A549 (cell line): ENCODE results near the gene AQP2. TPM values are rescaled to one million over a fixed set of nuclear protein-coding genes. Genes with fewer than 3 reads are reported as not detected.

Source experiments
- ATAC-seq, 2 experiments: fragments of 200-7000 bp in 1 of 2; fragments of >200 bp in 1 of 2; cut with Nextera tagmentation in 1 of 2; cut with Tn5 transposase in 1 of 2; 3 replicates each; pipeline versions ENCODE4 v1.8.0 to v1.9.1; 2018 to 2020; ENCODE audit warnings: mild to moderate bottlenecking in 1 of 2, moderate library complexity in 1 of 2
- CTCF ChIA-PET: fragments of 300-600 bp; sonication (Branson Sonifier 250); formaldehyde crosslinking; extraction: SDS; loops from one replicate; lab custom pipeline; 2021; ENCODE audit warnings: antibody characterized with exemption, inconsistent platforms; lab: Yijun Ruan, JAX
- POLR2A ChIA-PET: fragments of 350-600 bp; formaldehyde crosslinking; extraction: SDS; loops from one replicate; lab custom pipeline; 2021; ENCODE audit warnings: antibody characterized with exemption, inconsistent platforms; lab: Yijun Ruan, JAX
- DNase-seq, 2 experiments: peaks; one replicate each; pipeline versions ENCODE4 v3.0.0 to v3.0.0-alpha.2; 2011 to 2016; ENCODE audit warnings: low read depth in 1 of 2, low spot score in 1 of 2
- FAIRE-seq: peaks from 2 replicates; lab custom pipeline; 2011; peaks lifted over from hg19 to GRCh38; lab: Jason Lieb, UNC
- H3K27ac ChIP-seq, 2 experiments: fragments of >200 bp; sonication (Bioruptor Twin); formaldehyde crosslinking; 3 replicates each; pipeline ENCODE4 v1.5.1; 2016 to 2017
- H3K4me1 ChIP-seq: fragments of >200 bp; sonication (Bioruptor Twin); formaldehyde crosslinking; 3 replicates; pipeline ENCODE4 v1.6.1; 2016
- H3K4me2 ChIP-seq: fragments of >200 bp; sonication (Bioruptor Twin); formaldehyde crosslinking; 3 replicates; pipeline ENCODE4 v1.6.1; 2016
- H3K4me3 ChIP-seq: fragments of >200 bp; sonication (Bioruptor Twin); formaldehyde crosslinking; 3 replicates; pipeline ENCODE4 v1.5.1; 2016
- H3K9me3 ChIP-seq: fragments of >200 bp; sonication (Bioruptor Twin); formaldehyde crosslinking; 3 replicates; pipeline ENCODE4 v1.6.1; 2016
- BCL3 ChIP-seq: fragments of >200 bp; sonication (Bioruptor Twin); formaldehyde crosslinking; IDR thresholded peaks from 3 replicates; pipeline ENCODE4 v1.6.1; 2016
- CBX8 ChIP-seq: fragments of 200-600 bp; sonication (generic); IDR thresholded peaks from 2 replicates; pipeline ENCODE4 v1.6.1; 2016
- CTCF ChIP-seq: fragments of >200 bp; sonication (Bioruptor Twin); formaldehyde crosslinking; IDR thresholded peaks from 3 replicates; pipeline ENCODE4 v1.5.1; 2016
- EHMT2 ChIP-seq: fragments of 200-600 bp; sonication (generic); IDR thresholded peaks from 2 replicates; pipeline ENCODE4 v1.6.1; 2016; ENCODE audit warnings: antibody characterized with exemption, low read depth, mild to moderate bottlenecking, moderate library complexity
- EP300 ChIP-seq, 2 experiments: fragments of >200 bp; sonication (Bioruptor Twin); formaldehyde crosslinking; IDR thresholded peaks; 2 replicates in 1 of 2; 3 replicates in 1 of 2; pipeline ENCODE4 v1.6.1; 2016 to 2017
- FOSB ChIP-seq: fragments of 250-450 bp; sonication (Bioruptor Pico); IDR thresholded peaks from 2 replicates; pipeline ENCODE4 v1.5.0; 2020; ENCODE audit warnings: mild to moderate bottlenecking, moderate library complexity
- FOSL2 ChIP-seq, 2 experiments: fragments of 450-650 bp in 1 of 2; fragments of >200 bp in 1 of 2; sonication (Bioruptor Twin) in 1 of 2; formaldehyde crosslinking; IDR thresholded peaks; 2 replicates each; pipeline versions ENCODE4 v1.5.0 to v1.6.1; 2016 to 2020; ENCODE audit warnings: mild to moderate bottlenecking in 1 of 2, moderate library complexity in 1 of 2
- HES2 ChIP-seq: fragments of >200 bp; sonication (Bioruptor Twin); formaldehyde crosslinking; IDR thresholded peaks from 2 replicates; pipeline ENCODE4 v1.6.1; 2016
- HMGXB4 ChIP-seq: fragments of 250-450 bp; sonication (Bioruptor Pico); IDR thresholded peaks from 2 replicates; pipeline ENCODE4 v1.5.0; 2021; ENCODE audit warnings: mild to moderate bottlenecking, moderate library complexity, borderline replicate concordance
- HOXB5 ChIP-seq: fragments of 250-450 bp; sonication (Bioruptor Pico); IDR thresholded peaks from 2 replicates; pipeline ENCODE4 v1.5.0; 2020; ENCODE audit warnings: mild to moderate bottlenecking, moderate library complexity
- JUN ChIP-seq, 2 experiments: fragments of >200 bp; sonication (Bioruptor Twin); formaldehyde crosslinking; IDR thresholded peaks; 2 replicates in 1 of 2; 3 replicates in 1 of 2; pipeline ENCODE4 v1.6.1; 2016 to 2017
- MYC ChIP-seq: IDR thresholded peaks from 2 replicates; pipeline ENCODE4 v1.6.1; 2012; ENCODE audit warnings: mild to moderate bottlenecking, inconsistent platforms, low read length, improper control_type of control experiment, borderline replicate concordance
- NR3C1 ChIP-seq: fragments of >200 bp; sonication (Bioruptor Twin); formaldehyde crosslinking; IDR thresholded peaks from 3 replicates; pipeline ENCODE4 v1.6.1; 2017
- POLR2A ChIP-seq: IDR thresholded peaks from 2 replicates; pipeline ENCODE4 v1.6.1; 2012; ENCODE audit warnings: mild to moderate bottlenecking, low read length
- RNF2 ChIP-seq: fragments of 200-600 bp; sonication (generic); IDR thresholded peaks from 2 replicates; pipeline ENCODE4 v1.6.1; 2016; ENCODE audit warnings: low read depth, mild to moderate bottlenecking, antibody characterized with exemption, moderate library complexity, borderline replicate concordance
- ZC3H11A ChIP-seq: fragments of 450-650 bp; IDR thresholded peaks from 2 replicates; pipeline ENCODE4 v1.6.1; 2014; ENCODE audit warnings: antibody characterized with exemption, mild to moderate bottlenecking
- ZFP36 ChIP-seq: fragments of 450-650 bp; IDR thresholded peaks from 2 replicates; pipeline ENCODE4 v1.6.1; 2014; ENCODE audit warnings: borderline replicate concordance; ENCODE audit not compliant: partially characterized antibody
- WGBS: methylation state at CpG from one replicate; pipeline ENCODE4 v1.1.6; 2017; ENCODE audit errors: missing lambda C conversion rate; 5-methylcytosine and 5-hydroxymethylcytosine counted together
- polyA plus RNA-seq, 4 experiments: library from polyadenylated mRNA; depleted of rRNA in 3 of 4; stranded (reverse); fragments of >200 nt; fragmentation: RNase III in 1 of 4; extraction: RNeasy Plus Mini Kit Qiagen cat#74134 plus additional on column Dnase treatment in 1 of 4; gene quantifications; 2 replicates in 3 of 4; 3 replicates in 1 of 4; pipeline ENCODE4 v1.2.3, GENCODE V29; 2011 to 2017

Gene AQP2
- polyA plus RNA-seq, 2 of the 4 experiments (the other 2 are of a cell fraction): not detected

GRCh38 chr12:49937639-49938300 is 12.8 kb upstream of the AQP2 start:
- no peak for FAIRE-seq
- Histone ChIP-seq H3K27ac (no peak overlapping the region), H3K4me3 (no peak overlapping the region), H3K4me2 (no peak overlapping the region), H3K4me1 (no peaks in the 10 kb centered on the region), H3K9me3 (no peaks in the 10 kb centered on the region)
- 76% methylated on average over 8 of the region's 8 CpGs for WGBS
- TF ChIP-seq CBX8: no peak
- TF ChIP-seq POLR2A: no peak
- TF ChIP-seq NR3C1: no peak
- no peak for TF ChIP-seq BCL3
- peak; percentile 10 to 37; a peak in 3 of 6 replicates for ATAC-seq
- CTCF ChIA-PET: interaction anchor here (0.6 to 2.7 kb wide), 4 partner anchors 8 to 111 kb away, joined by 4 to 18 read pairs (median 10); no protein-coding TSS in a partner anchor
- POLR2A ChIA-PET: no interaction called here
- no peak for DNase-seq

- no peak for DNase-seq
- Histone ChIP-seq H3K4me2 (no peak overlapping the region), H3K4me3 (no peak overlapping the region), H3K9me3 (no peaks in the 10 kb centered on the region), H3K4me1 (no peaks in the 10 kb centered on the region), H3K27ac (no peak overlapping the region)
- ChIA-PET POLR2A (no interaction called here), CTCF (interaction anchor here (1.0 to 5.4 kb wide), 4 partner anchors 20 to 72 kb away, joined by 3 to 33 read pairs (median 6); no protein-coding TSS in a partner anchor)
- no peak for ATAC-seq
- TF ChIP-seq EP300 (IDR thresholded peaks at IDR 0.05): no peak
- TF ChIP-seq MYC: no peak
- TF ChIP-seq ZFP36: no peak
- TF ChIP-seq FOSL2 (IDR thresholded peaks at IDR 0.05): no peak
- no peak for TF ChIP-seq FOSL2 (CRISPR knock-in tag; IDR thresholded peaks at IDR 0.05)
- TF ChIP-seq HMGXB4 (CRISPR knock-in tag): no peak
- TF ChIP-seq FOSB: no peak
- no peak for TF ChIP-seq NR3C1
- TF ChIP-seq ZC3H11A: no peak
- no peak for TF ChIP-seq BCL3
- TF ChIP-seq CTCF: no peak
- no peak for TF ChIP-seq HES2
- TF ChIP-seq RNF2: no peak
- TF ChIP-seq HOXB5: no peak
- TF ChIP-seq JUN (IDR thresholded peaks at IDR 0.05): no peak
- no peak for TF ChIP-seq EHMT2
- no peak for FAIRE-seq
Observed at GRCh38 chr12:49939307-49939706, 11.2 kb upstream of the AQP2 start.
